ENCODE results near the gene IGF2. TPM values are rescaled to one million over a fixed set of nuclear protein-coding genes. Genes with fewer than 3 reads are reported as not detected.

IGF2 gene
- polyA plus RNA-seq, 1 experiment, result 20.3 TPM

GRCh38 chr11:2085251-2086066 is 53.7 kb downstream of the IGF2 start:
- ChIA-PET POLR2A (no interaction called here), CTCF (no interaction called here)
- no peak overlapping the region for H3K4me3 ChIP-seq (ENCODE audit: low read depth, low read length)
- no peaks in the 10 kb centered on the region for H3K36me3 ChIP-seq (ENCODE audit: control insufficient read depth, insufficient read depth, low read length)
- DNase-seq (ENCODE audit: low read depth), result no peak
- no peak for TF ChIP-seq CTCF (IDR thresholded peaks at IDR 0.05; ENCODE audit: insufficient read depth, low read depth, low read length)
- H3K27me3 ChIP-seq (ENCODE audit: control insufficient read depth, insufficient read depth, low read length), result no peaks in the 10 kb centered on the region

- no peak overlapping the region for H3K4me3 ChIP-seq (ENCODE audit: low read depth, low read length)
- CTCF ChIA-PET, result no interaction called here
- H3K36me3 ChIP-seq (ENCODE audit: control insufficient read depth, insufficient read depth, low read length), result no peaks in the 10 kb centered on the region
- H3K27me3 ChIP-seq (ENCODE audit: control insufficient read depth, insufficient read depth, low read length), result no peaks in the 10 kb centered on the region
- TF ChIP-seq CTCF (IDR thresholded peaks at IDR 0.05; ENCODE audit: insufficient read depth, low read depth, low read length), result no peak
- POLR2A ChIA-PET, result no interaction called here
- no peak for DNase-seq (ENCODE audit: low read depth)
Observed at GRCh38 chr11:2084721-2085120, 54.5 kb downstream of the IGF2 start.

Small RNAs within 50 kb of the gene (small RNA-seq; reads per million reads assigned to genes)
- not detected for gene MIR4686 (ENCODE audit: insufficient read length, low read depth, low replicate concordance)
- gene MIR483 (ENCODE audit: insufficient read length, low read depth, low replicate concordance), result 3.4 reads per million, percentile 44 among the genes with 10 or more reads in this experiment

Other genes with a start within 250 kb of the IGF2 start
- gene PRR33, start 247.5 kb downstream of the IGF2 start, polyA plus RNA-seq (2011; rRNA removed), result not detected in 2 replicates
- gene TNNT3, start 219.7 kb downstream of the IGF2 start, polyA plus RNA-seq (2011; rRNA removed), result not detected in 2 replicates
- 39.8 and 43.5 TPM in 2 replicates for gene MRPL23, start 192.1 kb downstream of the IGF2 start, polyA plus RNA-seq (2011; rRNA removed)
- 1.7 and 1.9 TPM in 2 replicates for gene H19, start 141.5 kb downstream of the IGF2 start, polyA plus RNA-seq (2011; rRNA removed)
- gene INS, start 21.8 kb upstream of the IGF2 start, polyA plus RNA-seq (2011; rRNA removed), result not detected in 2 replicates
- not detected in 2 replicates for gene TH, start 32.4 kb upstream of the IGF2 start, polyA plus RNA-seq (2011; rRNA removed)
- not detected in 2 replicates for gene ASCL2, start 131.2 kb upstream of the IGF2 start, polyA plus RNA-seq (2011; rRNA removed)
- not detected in 2 replicates for gene C11orf21, start 162.5 kb upstream of the IGF2 start, polyA plus RNA-seq (2011; rRNA removed)
- gene TSPAN32, start 162.6 kb upstream of the IGF2 start, polyA plus RNA-seq (2011; rRNA removed), result 0.42 TPM in 1 of 2 replicates, not detected in the other
- gene CD81, start 237.9 kb upstream of the IGF2 start, polyA plus RNA-seq (2011; rRNA removed), result 479 and 875 TPM in 2 replicates